HG03378 (cell line): ENCODE measurements around the gene MIOS.
"Not testable (repeated sequence)": the region's sequence is repeated elsewhere in the genome, so short reads cannot be mapped to it uniquely, and the experiment has no call there.

Source experiments
- ATAC-seq: cut with Tn5 transposase; IDR thresholded peaks from one replicate; pipeline ENCODE4 v1.9.1; 2021; ENCODE audit warnings: mild to moderate bottlenecking, moderate library complexity; ENCODE audit not compliant: unreplicated experiment

MIOS gene

DNA sequence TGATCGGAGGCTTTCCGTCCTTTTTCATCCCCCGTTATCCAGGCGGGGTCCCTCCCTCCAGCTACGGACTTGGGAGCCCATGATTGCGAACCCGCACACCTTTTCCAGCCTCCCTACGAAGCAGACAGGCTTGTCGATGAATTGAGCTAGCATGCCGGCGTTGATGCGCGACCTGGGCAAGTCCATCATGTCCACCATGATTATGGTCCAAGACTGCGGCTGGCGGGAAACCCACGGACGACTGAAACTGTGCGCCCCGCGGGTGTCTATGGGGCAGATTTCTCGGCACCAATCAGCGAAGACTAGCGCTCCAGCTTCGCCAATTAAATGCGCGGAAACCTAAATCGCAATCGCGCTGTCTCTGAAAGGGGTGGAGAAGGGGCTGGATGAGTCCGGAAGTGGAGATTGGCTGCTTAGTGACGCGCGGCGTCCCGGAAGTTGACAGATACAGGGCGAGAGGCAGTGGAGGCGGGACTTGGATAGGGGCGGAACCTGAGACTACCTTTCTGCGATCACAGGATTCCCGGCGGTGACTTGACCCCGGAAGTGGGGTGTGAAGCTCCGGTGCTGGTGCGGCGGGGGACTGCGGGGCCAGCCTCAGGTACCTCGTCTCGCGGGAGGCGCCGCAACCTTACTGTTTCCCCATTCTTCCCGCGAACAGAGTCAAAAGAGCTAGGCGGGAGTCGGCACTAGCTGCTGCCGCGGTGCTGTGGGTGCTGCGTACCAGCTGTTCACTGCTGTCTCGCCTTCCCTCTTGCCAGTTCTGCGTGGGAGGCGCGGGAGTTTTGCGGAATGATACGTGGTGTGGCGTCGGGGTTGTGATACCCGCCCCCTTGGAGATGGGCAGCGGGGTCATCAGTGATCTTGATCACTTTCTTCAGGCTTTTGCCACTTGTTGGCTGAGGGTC is 73.8 kb downstream of the MIOS start, which contains the start of gene UMAD1:
Gene UMAD1, plus strand, starts transcription at position 532 of the 908 bp plus-strand sequence. CDS start 32,620 bp downstream, outside the sequence.
- ATAC-seq: peak; percentile 98

DNA sequence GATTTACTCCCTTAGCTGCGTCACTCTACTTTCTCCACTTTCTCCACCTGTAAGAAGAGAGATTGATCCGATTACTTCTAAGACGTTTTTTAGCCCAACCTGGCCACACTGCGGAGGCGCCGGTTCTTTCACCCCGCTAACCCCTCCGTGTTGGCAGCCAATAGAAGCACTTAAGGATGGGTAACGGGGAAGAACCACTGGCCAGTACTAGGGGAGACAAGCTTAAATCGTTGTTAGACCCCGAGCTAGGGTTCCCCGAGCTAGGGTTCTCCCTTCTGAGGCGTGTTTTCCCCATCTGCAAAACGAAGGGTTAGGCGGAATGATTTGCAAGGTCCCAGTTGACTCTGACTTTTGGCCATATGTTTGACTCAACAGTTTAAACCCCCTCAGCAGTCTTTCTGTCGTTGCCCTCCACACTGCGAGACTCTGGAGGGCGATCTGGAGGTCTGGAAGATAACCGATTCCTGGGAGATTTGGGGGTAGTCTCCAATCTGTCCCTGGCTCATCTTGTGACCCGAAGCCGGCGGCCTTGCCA is 74.5 kb downstream of the MIOS start:
- peak; percentile 10 for ATAC-seq

DNA sequence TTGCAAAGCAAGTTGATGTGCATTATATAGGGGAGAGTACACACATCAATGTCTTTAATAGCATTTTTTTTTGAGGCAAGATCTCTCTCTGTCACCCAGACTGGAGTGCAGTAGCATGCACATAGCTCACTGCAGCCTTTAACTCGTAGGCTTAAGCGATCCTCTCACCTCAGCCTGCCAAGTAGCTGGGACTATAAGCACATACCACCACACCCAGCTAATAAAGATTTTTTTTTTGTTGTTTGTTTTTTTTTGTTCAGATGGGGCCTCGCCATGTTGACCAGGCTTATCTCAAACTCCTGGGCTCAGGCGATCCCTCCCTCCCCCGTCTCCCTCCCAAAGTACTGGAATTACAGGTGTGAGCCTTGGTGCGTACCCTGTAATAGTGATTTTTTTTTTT is 75.4 kb downstream of the MIOS start:
- no peak for ATAC-seq

DNA sequence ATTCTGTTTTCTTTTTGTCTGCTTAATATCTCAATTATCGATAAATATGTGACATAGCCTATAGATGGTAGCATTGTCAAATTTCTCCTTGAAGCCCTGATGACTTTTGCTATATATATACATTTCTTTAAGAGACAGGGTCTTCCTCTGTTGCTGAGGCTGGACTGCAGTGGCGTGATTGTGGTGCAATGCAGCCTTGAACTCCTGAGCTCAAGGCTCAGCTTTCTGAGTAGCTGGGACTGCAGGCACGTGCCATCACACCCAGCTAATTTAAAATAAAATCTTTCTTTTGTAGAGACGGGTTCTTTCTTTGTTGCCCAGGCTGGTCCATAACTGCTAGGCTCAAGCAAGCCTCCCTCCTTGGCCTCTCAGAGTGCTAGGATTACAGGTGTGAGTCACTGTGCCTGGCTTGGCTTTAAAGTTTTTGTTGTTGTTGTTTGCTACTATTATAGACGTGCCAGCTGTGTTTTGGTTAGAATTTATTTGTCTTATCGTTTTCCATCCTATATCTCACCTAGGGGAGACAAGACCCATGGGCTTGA is 80.9 kb downstream of the MIOS start:
- no peak for ATAC-seq

DNA sequence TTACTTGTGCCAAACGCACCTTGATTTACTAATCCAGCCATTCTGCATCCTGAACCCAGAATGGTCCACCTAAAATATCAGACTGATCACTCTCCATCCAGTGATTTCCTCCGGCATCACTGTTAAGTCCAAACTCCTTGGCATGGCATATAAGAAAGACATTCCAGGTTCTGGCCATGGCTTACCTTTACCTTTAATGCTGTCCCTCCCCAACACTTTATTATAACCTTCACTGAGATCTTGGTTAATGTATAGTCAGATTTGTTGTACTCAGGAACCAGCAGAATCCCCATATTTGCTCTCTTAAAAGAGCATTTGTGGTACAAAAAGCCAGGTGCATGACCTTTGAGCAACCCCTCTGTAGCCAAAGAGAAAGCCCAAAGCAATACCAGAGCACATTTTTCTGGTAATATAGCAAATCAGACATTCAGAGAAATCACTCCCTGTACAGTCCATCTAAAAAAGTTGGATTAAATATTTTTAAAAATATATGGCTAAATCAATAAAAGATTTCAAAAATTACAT is 84.1 kb downstream of the MIOS start:
- no peak for ATAC-seq

DNA sequence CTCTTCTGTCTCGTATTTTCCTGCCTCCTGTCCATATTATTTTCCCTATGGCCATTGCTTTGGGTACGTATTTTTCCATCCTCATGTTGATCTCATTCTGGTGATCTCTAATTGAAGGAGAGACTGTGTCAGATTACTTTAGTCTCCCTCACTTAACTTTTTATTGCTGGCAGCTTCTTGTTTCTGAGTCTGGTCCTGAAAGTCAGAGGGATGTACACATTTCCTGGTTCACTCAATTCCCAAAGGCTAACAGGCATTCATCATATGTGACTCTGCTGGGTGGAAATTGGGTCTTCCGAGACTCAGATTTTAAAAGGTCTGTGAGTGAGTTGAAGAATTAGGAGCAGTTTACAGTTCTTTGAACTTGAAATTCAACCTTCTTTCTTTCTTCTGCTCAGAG is 84.8 kb downstream of the MIOS start:
- ATAC-seq: no peak

DNA sequence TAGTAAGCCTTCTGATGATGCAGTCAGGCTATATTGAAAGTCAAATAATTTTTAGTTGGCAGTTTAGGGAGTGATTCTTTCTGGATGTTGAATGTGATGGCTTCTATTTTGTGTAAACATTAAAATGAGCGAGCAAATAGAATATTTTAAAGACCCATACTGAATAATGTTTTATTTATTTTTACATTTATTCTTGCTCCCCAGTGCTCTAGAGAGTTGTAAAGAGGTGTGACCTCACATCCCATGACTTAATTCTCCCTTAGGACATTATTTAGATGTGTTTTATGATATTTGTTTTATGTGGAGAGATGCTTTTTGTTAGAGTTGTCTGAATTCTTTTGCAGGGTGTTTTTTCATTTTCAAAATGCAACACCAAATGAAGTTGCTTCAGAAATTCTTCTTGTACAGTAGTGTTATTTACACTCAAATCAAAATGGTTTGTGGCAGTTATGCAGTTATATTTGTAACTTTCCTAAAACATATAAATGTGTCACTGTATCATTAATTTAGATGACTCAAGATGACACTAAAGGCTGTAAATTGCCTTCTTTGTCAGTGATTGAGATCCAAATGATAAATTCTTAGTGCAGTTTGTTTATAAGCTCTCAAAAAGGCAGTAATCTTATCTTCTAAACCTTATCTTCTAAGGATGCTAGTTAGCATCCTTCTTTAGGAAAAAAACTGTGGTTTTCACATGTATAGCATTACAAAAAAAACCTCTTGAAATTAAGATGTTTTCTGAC is 86.3 kb downstream of the MIOS start:
- no peak for ATAC-seq

DNA sequence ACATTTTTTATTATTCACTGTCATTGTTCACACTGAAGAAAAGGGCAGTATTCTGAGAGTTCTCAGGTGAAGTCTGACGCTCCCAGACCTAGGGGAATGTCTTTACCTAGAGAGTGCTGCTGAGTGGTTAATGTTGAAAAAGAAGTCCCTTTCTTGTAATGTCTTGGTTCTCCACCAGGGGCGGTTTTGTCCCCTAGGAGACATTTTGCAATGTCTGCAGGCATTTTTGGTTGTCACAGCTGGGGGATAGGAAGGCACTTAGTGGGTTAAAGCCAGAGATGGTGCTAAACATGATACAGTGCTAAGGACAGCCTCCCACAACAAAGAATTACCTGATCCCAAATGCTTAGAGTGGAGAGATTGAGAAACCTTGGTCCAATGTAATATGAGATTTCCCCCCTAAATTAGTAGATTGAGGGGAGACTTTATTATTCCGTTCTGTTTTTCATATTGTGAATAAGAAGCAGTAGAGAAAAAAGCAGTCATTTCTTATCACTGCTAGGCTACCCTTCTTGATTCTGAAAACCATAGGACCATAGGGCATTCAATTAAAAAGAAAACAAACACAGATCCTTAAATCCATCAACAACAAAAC is 87.0 kb downstream of the MIOS start:
- no peak for ATAC-seq

DNA sequence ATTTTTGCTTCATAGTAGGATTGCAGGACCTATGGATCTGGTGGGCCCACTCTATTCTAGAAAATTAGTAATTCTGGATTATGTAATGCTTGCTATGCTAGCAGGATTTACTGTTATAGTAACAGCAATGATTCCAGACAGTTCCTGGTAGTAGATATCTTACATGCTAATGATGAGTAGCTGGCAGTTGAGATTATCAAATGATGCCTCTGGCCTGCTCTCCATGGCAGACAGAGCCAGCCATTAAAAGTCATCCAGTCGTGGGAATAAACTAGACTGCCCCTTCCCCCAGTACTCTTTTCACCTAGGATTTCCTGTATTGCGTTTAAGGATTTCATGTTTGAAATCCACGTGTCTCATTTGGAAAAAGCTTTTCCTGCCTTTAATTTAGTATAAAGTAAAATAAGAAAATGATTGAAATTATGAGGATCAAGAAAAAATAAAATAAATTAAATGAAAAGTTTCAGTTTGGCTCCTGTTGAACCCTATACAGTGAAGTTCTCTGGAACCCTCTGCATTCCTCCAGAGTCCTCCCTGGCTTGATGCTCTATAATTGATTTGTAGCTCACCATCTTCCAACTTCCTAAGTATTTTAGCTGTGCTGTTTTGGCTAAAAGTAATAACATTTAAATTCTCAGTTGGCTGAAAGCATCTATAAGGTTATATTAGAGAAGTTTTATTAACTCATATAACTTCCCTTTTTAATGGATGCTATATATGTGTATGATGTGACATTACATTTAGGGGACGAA is 88.5 kb downstream of the MIOS start:
- ATAC-seq: no peak

DNA sequence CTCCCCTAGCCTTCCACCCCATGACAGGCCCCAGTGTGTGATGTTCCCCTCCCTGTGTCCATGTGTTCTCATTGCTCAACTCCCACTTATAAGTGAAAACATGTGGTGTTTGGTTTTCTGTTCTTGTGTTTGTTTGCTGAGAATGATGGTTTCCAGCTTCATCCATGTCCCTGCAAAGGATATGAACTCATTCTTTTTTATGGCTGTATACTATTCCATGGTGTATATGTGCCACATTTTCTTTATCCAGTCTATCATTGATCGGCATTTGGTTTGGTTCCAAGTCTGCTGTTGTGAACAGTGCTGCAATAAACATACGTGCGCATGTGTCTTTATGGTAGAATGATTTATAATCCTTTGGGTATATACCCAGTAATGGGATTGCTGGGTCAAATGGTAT is 89.8 kb downstream of the MIOS start:
- ATAC-seq: not testable (repeated sequence)
